ENCODE results near the gene EAF1.

DNA sequence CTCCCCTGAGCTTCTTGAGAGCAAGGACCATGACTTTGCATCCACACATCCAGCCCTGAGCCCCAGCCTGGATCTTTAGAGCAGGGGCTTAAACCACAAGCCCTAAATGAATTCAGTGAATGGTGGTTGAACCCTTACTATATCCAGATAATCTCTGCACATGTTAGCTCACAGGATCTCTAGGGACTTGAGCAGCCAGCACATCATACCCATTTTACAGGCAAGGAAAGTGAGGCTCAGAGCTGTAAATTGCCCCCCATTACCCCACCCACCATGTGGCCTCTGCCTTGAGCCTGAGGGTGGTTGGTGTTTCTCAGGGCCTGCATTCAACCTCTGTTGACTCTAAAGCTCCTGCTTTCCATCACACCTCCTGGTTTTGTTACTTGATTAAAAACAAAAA lies 27.6 kb downstream of the EAF1 start:
- TF ChIP-seq EP300 (conservative IDR thresholded peaks at IDR 0.05; ENCODE audit: poor library complexity, severe bottlenecking): no peak
- TF ChIP-seq, protein P1, sequence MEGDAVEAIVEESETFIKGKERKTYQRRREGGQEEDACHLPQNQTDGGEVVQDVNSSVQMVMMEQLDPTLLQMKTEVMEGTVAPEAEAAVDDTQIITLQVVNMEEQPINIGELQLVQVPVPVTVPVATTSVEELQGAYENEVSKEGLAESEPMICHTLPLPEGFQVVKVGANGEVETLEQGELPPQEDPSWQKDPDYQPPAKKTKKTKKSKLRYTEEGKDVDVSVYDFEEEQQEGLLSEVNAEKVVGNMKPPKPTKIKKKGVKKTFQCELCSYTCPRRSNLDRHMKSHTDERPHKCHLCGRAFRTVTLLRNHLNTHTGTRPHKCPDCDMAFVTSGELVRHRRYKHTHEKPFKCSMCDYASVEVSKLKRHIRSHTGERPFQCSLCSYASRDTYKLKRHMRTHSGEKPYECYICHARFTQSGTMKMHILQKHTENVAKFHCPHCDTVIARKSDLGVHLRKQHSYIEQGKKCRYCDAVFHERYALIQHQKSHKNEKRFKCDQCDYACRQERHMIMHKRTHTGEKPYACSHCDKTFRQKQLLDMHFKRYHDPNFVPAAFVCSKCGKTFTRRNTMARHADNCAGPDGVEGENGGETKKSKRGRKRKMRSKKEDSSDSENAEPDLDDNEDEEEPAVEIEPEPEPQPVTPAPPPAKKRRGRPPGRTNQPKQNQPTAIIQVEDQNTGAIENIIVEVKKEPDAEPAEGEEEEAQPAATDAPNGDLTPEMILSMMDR (IDR thresholded peaks at IDR 0.05; ENCODE audit: poor library complexity, severe bottlenecking): no peak
- no peak for TF ChIP-seq EZH2 (IDR thresholded peaks at IDR 0.05; ENCODE audit: borderline replicate concordance, insufficient read depth, low read length, poor library complexity, severe bottlenecking)
- TF ChIP-seq, protein P2, sequence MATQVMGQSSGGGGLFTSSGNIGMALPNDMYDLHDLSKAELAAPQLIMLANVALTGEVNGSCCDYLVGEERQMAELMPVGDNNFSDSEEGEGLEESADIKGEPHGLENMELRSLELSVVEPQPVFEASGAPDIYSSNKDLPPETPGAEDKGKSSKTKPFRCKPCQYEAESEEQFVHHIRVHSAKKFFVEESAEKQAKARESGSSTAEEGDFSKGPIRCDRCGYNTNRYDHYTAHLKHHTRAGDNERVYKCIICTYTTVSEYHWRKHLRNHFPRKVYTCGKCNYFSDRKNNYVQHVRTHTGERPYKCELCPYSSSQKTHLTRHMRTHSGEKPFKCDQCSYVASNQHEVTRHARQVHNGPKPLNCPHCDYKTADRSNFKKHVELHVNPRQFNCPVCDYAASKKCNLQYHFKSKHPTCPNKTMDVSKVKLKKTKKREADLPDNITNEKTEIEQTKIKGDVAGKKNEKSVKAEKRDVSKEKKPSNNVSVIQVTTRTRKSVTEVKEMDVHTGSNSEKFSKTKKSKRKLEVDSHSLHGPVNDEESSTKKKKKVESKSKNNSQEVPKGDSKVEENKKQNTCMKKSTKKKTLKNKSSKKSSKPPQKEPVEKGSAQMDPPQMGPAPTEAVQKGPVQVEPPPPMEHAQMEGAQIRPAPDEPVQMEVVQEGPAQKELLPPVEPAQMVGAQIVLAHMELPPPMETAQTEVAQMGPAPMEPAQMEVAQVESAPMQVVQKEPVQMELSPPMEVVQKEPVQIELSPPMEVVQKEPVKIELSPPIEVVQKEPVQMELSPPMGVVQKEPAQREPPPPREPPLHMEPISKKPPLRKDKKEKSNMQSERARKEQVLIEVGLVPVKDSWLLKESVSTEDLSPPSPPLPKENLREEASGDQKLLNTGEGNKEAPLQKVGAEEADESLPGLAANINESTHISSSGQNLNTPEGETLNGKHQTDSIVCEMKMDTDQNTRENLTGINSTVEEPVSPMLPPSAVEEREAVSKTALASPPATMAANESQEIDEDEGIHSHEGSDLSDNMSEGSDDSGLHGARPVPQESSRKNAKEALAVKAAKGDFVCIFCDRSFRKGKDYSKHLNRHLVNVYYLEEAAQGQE (IDR thresholded peaks at IDR 0.05; ENCODE audit: borderline replicate concordance): no peak
- no peak for TF ChIP-seq POLR2AphosphoS5 (IDR thresholded peaks at IDR 0.05)
- no peak for TF ChIP-seq RAD21 (conservative IDR thresholded peaks at IDR 0.05)
- TF ChIP-seq TAF1 (IDR thresholded peaks at IDR 0.05; ENCODE audit: low read depth): no peak
- TF ChIP-seq SMC3 (conservative IDR thresholded peaks at IDR 0.05; ENCODE audit: poor library complexity): no peak
- no peak for TF ChIP-seq MXI1 (conservative IDR thresholded peaks at IDR 0.05; ENCODE audit: poor library complexity, severe bottlenecking)
